GM12873 (cell line): Measurements from ENCODE around the gene SMIM20.

Experiments
- CTCF ChIP-seq: IDR thresholded peaks from 2 replicates; pipeline ENCODE4 v1.5.1; 2012; ENCODE audit warnings: low read depth, mild to moderate bottlenecking, moderate library complexity, low read length, control low read depth; ENCODE audit not compliant: insufficient read depth; ENCODE audit errors: missing control alignments

The SMIM20 gene

GRCh38 chr4:25941457-25942221 is 27.6 kb downstream of the SMIM20 start:
- TF ChIP-seq CTCF, result no peak

- no peak for TF ChIP-seq CTCF
Observed at GRCh38 chr4:25943312-25943711, 29.3 kb downstream of the SMIM20 start.

- no peak for TF ChIP-seq CTCF
Observed at GRCh38 chr4:25943805-25944204, 29.8 kb downstream of the SMIM20 start.

- TF ChIP-seq CTCF, result no peak
Observed at GRCh38 chr4:25948051-25948450, 34.0 kb downstream of the SMIM20 start.

GRCh38 chr4:25949173-25949748 is 35.2 kb downstream of the SMIM20 start:
- TF ChIP-seq CTCF, result no peak

- TF ChIP-seq CTCF, result no peak
Observed at GRCh38 chr4:25949994-25950393, 36.0 kb downstream of the SMIM20 start.

GRCh38 chr4:25950461-25951389 is 36.7 kb downstream of the SMIM20 start:
- TF ChIP-seq CTCF, result no peak
